ENCODE data around the gene PLIN4.

GRCh38 chr19:4538601-4538954 lies 20.3 kb upstream of the PLIN4 start:
- TF ChIP-seq, protein P1, sequence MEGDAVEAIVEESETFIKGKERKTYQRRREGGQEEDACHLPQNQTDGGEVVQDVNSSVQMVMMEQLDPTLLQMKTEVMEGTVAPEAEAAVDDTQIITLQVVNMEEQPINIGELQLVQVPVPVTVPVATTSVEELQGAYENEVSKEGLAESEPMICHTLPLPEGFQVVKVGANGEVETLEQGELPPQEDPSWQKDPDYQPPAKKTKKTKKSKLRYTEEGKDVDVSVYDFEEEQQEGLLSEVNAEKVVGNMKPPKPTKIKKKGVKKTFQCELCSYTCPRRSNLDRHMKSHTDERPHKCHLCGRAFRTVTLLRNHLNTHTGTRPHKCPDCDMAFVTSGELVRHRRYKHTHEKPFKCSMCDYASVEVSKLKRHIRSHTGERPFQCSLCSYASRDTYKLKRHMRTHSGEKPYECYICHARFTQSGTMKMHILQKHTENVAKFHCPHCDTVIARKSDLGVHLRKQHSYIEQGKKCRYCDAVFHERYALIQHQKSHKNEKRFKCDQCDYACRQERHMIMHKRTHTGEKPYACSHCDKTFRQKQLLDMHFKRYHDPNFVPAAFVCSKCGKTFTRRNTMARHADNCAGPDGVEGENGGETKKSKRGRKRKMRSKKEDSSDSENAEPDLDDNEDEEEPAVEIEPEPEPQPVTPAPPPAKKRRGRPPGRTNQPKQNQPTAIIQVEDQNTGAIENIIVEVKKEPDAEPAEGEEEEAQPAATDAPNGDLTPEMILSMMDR (IDR thresholded peaks at IDR 0.05), result no peak
- TF ChIP-seq POLR2A (IDR thresholded peaks at IDR 0.05) (no peak), POLR2AphosphoS5 (IDR thresholded peaks at IDR 0.05) (no peak)

All from prostate gland (tissue), 2 donors.